SW480 (cell line): ENCODE measurements around the gene KRTAP4-16.
"Not testable (repeated sequence)": the region's sequence is repeated elsewhere in the genome, so short reads cannot be mapped to it uniquely, and the experiment has no call there.

ENCODE experiments used
- DNase-seq: peaks from one replicate; pipeline ENCODE4 v3.0.0-alpha.2; 2016; ENCODE audit warnings: low spot score

KRTAP4-16 gene

GRCh38 chr17:41119696-41120690 lies 18.0 kb upstream of the KRTAP4-16 start:
- DNase-seq: not testable (repeated sequence)

- no peak for DNase-seq
These were observed 16.7 kb upstream of the KRTAP4-16 start for GRCh38 chr17:41118721-41119120.

- DNase-seq: not testable (repeated sequence)
These were observed 15.9 kb upstream of the KRTAP4-16 start, which contains the start of gene KRTAP4-11 for GRCh38 chr17:41117846-41118386. KRTAP4-11 (minus strand) TSS chr17:41118373; CDS start chr17:41118315, 58 bp downstream.

- DNase-seq: no peak
These were observed 14.3 kb upstream of the KRTAP4-16 start for GRCh38 chr17:41116297-41116696.

- no peak for DNase-seq
These were observed 9.3 kb upstream of the KRTAP4-16 start for GRCh38 chr17:41111151-41111885.

- not testable (repeated sequence) for DNase-seq
These were observed 6.8 kb upstream of the KRTAP4-16 start for GRCh38 chr17:41108728-41109386.

GRCh38 chr17:41107941-41108450 lies 6.0 kb upstream of the KRTAP4-16 start:
- DNase-seq: no peak

GRCh38 chr17:41105347-41105746 lies 3.3 kb upstream of the KRTAP4-16 start, which contains the start of gene KRTAP4-9:
KRTAP4-9 (plus strand) TSS chr17:41105389; CDS start chr17:41105389, 0 bp downstream.
- DNase-seq: not testable (repeated sequence)

- peak; percentile 18 for DNase-seq
These were observed 2.5 kb upstream of the KRTAP4-16 start for GRCh38 chr17:41104386-41105038.

GRCh38 chr17:41103896-41104295 lies 1.9 kb upstream of the KRTAP4-16 start:
- no peak for DNase-seq

GRCh38 chr17:41099682-41100480 lies 2.1 kb downstream of the KRTAP4-16 start:
- not testable (repeated sequence) for DNase-seq

GRCh38 chr17:41098481-41098880 lies 3.5 kb downstream of the KRTAP4-16 start:
- no peak for DNase-seq

- no peak for DNase-seq
These were observed 4.0 kb downstream of the KRTAP4-16 start, which contains the start of gene KRTAP4-8 for GRCh38 chr17:41098042-41098441. KRTAP4-8 (minus strand) TSS chr17:41098142; CDS start chr17:41098084, 58 bp downstream.

- DNase-seq: peak; percentile 14
These were observed 6.0 kb downstream of the KRTAP4-16 start for GRCh38 chr17:41096055-41096454.

GRCh38 chr17:41088760-41089352 lies 13.2 kb downstream of the KRTAP4-16 start:
- not testable (repeated sequence) for DNase-seq

GRCh38 chr17:41084100-41084856 lies 17.7 kb downstream of the KRTAP4-16 start, which contains the start of gene KRTAP4-7:
KRTAP4-7 (plus strand) TSS chr17:41084150; CDS start chr17:41084207, 57 bp downstream.
- DNase-seq: not testable (repeated sequence)

GRCh38 chr17:41083427-41083826 lies 18.6 kb downstream of the KRTAP4-16 start:
- not testable (repeated sequence) for DNase-seq

GRCh38 chr17:41082626-41083025 lies 19.4 kb downstream of the KRTAP4-16 start:
- DNase-seq: no peak

- DNase-seq: no peak
These were observed 25.2 kb downstream of the KRTAP4-16 start for GRCh38 chr17:41076788-41077187.
